GM21390 (cell line): ENCODE measurements around the gene JCAD.
A peak's percentile ranks its signal among the peaks of the same experiment; 100 is the strongest.
"Not testable (repeated sequence)": the region's sequence is repeated elsewhere in the genome, so short reads cannot be mapped to it uniquely, and the experiment has no call there.

ENCODE experiments used
- ATAC-seq: cut with Tn5 transposase; IDR thresholded peaks from one replicate; pipeline ENCODE4 v1.9.1; 2021; ENCODE audit not compliant: unreplicated experiment

Gene JCAD

DNA sequence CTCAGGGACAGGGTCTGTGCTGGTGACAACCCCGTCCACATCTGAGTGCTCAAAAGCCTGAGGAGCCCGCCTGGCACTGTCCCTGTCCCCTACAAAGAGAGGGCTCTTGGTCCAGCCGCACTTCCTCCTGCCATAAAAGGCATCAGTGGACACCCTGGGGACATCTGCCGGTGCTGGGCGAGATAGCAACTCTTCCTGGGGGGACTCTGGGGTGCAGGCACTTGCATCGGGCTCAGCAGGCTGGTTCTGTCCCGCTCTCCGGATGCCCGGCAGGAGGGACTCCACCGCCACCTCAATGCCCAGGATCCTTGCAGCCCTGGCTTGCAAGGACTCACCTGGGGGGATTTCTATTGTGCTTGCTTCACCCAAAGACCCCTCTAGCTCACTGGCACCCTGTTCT, 32.8 kb downstream of the JCAD start:
- ATAC-seq = no peak

DNA sequence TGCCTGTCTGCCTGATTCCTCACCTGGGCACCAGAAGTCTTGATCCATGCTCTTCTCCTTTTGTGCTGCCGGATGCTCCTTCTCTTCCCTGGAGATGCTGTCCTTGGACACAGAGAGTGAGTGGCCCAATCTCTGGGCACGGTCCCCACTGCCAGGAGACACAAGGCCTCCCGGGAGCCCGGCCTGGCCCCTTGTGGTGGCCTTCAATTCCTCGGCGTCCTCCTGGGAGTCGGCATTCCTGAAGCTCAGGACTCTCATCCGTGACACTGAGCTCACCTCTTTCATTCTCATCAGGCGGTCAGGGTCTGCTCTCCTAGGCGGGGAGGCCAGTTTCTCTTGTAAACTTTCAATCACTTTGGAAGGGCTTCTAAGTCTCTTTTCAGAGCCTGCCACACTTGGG, 33.3 kb downstream of the JCAD start:
- no peak for ATAC-seq

- not testable (repeated sequence) for ATAC-seq
These were observed 34.0 kb downstream of the JCAD start for GRCh38 chr10:30025428-30025827.

DNA sequence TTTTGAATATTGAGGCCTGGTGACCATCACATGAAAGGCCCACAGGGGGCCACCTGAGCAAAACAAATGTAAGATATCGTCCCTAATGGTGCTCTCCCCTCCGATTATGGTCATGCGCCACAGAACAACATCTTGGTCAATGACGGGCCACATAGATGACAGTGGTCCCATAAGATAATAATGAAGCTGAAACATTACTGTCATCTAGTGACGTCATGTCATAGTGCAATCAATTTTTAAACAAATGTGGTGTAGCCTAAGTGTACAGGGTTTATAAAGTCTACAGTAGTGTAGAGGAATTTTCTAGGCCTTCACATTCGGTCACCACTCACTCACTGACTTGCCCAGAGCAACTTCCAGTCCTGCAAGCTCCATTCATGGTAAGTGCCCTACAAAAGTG, 36.8 kb downstream of the JCAD start:
- ATAC-seq = no peak

GRCh38 chr10:30019468-30019867, 39.9 kb downstream of the JCAD start:
- ATAC-seq = no peak

DNA sequence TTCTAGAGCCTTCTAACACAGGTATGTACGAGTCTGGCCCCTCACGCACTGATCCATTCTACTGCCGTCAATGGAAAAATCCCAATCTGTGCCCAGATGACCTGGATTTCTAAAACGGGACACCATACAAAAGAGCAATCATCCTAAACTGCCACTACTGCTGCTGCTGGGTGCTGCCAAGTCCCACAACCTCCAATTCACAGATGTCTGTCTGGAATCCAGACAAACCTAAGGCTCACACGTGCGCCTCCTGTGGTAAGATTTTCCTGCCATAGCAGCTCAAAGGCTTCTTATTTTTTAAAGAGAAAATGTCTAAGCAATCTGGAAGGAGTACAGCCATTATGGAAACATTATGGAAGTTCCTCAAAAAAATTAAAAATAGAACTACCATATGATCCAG, 40.9 kb downstream of the JCAD start:
- ATAC-seq = no peak

GRCh38 chr10:30017966-30018365, 41.4 kb downstream of the JCAD start:
- ATAC-seq = no peak

GRCh38 chr10:30017556-30017955, 41.8 kb downstream of the JCAD start:
- no peak for ATAC-seq

GRCh38 chr10:30014511-30014910, 44.9 kb downstream of the JCAD start:
- ATAC-seq = no peak

GRCh38 chr10:30013757-30014156, 45.6 kb downstream of the JCAD start:
- ATAC-seq = no peak

DNA sequence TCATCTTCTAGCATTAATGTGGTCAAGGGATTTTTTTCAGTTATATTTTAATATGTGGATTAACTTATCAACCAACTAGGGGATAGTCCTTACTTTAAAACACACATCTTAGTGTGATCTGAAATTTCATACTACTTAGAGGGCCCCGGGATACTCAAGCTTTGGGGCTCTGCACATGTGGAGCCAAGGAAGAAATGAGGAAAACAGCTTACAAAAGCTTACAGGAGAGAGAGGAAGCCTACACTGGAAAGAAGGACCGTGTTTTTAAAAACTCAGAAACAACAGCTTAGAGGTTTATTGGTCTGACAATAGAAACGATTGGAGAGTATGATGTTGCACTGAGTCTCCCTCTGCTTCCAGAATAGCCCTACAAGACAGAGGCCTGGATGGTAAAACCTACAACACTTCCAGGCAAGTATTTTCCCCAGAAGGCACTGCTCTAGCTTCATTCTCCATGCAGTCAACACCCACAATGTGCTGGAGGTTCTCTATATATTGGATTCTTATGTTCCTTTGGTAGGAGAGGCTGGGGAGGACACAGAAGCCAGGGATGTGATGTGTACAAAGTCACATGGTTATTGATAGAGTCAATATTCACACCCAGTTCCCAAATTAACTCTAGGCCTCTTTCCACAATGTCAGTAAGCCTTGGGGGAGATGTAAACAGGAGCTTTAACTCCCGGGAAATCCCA, 47.3 kb downstream of the JCAD start:
- ATAC-seq = no peak

GRCh38 chr10:30011396-30011795, 48.0 kb downstream of the JCAD start:
- no peak for ATAC-seq

DNA sequence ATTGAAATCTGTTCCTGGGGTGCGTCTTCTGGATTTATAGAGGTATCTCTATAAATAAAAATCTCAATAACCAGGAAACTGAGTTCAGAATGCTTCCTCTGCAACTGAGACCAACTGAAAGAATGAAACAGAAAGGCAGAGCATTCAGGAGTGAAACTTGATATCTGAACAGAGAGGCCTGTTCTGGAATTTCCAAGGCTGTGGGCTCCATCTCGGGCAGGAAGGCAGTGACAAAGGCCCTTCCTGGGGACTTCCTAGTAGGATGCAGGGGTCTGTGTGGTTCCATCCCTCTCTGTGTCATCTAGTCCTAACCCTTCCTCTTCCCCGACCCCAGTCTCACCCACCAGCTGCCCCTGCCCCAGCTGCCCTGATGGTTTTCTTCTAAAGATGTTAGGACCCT, 52.0 kb downstream of the JCAD start:
- no peak for ATAC-seq

DNA sequence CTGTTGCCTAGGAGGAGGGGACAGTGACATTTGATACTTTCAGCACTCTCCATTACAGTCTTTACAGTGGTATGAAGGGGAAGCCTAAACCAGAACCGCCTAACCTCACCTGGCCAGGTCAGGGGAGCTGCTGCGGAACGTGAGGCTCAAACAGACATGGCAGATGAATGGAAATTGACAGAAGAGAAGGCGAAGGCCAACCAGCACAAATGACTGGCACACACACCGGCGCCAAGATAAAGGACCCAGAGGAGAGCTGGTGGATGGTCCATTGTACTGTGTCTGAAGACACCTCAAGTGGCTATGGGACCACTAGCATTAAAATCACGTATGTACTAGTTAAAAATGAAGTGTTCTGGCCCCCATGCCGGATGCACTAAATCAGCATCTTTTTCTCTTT, 53.0 kb downstream of the JCAD start:
- no peak for ATAC-seq

- not testable (repeated sequence) for ATAC-seq
These were observed 54.3 kb downstream of the JCAD start for GRCh38 chr10:30005116-30005515.

DNA sequence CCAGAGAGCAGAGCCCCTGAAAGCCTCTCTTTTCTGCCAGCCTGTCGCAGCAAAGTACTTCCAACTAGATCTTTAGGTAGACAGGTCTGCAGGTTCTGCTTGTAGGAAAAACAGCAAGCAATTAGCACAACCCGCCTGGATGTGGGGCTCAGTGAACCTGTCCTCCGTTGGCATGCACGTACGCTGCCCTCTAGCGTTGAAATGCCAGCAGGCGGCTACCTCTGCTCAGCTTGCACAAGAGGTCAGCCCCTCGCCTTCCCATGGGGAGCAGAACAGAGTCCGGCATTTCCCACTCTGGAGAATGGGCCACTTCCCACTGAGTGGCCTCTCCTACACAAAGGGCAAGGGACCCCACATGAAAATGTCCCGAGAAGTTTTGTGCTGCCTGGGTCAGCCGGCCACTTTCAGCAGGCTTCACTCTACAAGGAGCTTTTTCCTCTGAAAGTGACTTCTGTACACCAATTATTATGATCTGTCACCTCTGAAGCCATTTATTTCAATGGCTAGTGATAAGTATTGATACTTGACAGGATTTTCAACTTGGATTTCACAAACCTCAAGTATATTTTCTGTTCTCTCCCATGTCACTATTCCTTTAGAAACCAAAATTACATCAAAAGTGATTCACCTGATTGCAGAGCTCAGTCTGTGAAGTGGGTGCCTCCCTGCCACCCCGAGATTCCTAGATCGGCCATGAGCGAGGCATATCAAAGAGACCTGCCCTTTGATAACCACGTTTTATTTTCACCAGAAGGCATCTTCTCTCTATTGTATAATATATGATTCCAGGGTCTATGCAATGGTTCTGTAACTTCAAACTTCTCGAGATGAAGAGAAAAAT, 56.7 kb downstream of the JCAD start:
- ATAC-seq = no peak

DNA sequence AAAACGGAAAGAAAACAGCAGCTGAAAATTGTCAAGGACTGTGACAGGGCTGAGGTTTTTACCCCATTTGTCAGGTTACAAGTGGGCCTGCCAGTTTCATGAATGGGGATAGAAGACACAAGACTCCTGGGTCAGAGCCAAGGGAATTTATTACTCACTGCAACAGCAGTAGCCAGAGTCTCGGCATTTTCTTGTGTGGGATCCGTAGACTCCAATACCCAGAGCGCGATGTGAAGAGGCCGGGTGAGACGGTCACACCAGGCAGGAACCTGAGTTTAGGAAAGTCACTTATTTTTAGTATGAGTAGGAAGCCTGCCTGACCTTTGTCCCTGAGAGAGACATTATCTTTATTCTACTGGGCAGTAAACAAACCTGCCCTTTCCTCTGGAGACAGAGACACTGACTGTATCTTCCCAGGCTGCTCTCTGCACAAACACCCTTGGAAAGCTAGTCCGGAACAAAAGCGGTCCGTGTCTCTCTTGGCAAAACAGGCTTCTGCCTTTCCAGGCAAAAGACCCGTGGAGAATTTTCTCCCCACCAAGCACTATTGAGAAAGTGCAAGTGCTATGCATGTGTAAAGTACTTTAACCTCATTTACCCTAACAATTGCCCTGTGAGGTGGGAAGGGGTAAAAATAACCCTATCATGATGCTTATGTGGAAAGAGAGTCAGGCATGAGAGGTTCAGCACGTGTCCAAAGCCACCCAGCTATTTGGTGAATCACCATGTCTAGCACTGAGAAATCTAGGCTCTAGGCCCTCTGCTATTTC, 58.4 kb downstream of the JCAD start:
- ATAC-seq = no peak

GRCh38 chr10:29998142-29998808, 61.1 kb downstream of the JCAD start:
- ATAC-seq = peak; percentile 74

- ATAC-seq = no peak
These were observed 64.6 kb downstream of the JCAD start for GRCh38 chr10:29994811-29995210.

- ATAC-seq = no peak
These were observed 66.0 kb downstream of the JCAD start for GRCh38 chr10:29993319-29993915.

DNA sequence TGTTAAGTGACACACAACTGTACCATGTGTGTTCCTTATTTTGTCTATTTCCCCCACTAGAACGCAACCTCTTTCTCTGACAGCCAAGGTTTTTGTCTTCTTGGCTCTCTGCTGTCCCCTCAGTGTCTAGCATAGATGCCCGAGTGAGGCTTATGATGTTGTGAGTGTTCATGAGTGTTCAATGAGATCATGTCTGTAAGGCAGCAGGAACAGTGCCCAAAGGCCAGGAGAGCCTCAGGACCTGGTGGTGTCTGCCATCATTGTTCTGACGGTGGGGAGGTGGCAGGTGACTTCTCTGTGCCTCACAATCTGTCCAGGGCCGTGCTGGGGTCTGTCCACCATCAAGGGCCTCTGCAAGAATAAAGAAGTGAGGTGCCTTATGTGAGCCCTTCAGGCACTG, 66.5 kb downstream of the JCAD start:
- ATAC-seq = no peak
